GM18870 (cell line): ENCODE results near the gene ZC3H8.
"Not testable (repeated sequence)": the region's sequence is repeated elsewhere in the genome, so short reads cannot be mapped to it uniquely, and the experiment has no call there.

ENCODE experiments used
- ATAC-seq: cut with Tn5 transposase; IDR thresholded peaks from one replicate; pipeline ENCODE4 v1.9.1; 2021; ENCODE audit warnings: moderate library complexity; ENCODE audit not compliant: unreplicated experiment

ZC3H8 gene

GRCh38 chr2:112259509-112260294 lies 4.9 kb upstream of the ZC3H8 start:
- ATAC-seq: peak; percentile 59

- ATAC-seq: no peak
Observed at GRCh38 chr2:112257575-112257974, 2.7 kb upstream of the ZC3H8 start.

- no peak for ATAC-seq
Observed at GRCh38 chr2:112256654-112257053, 1.8 kb upstream of the ZC3H8 start.

- ATAC-seq: no peak
Observed at GRCh38 chr2:112255875-112256274, 1.0 kb upstream of the ZC3H8 start.

GRCh38 chr2:112253261-112253815 lies 1.5 kb downstream of the ZC3H8 start:
- ATAC-seq: no peak

- no peak for ATAC-seq
Observed at GRCh38 chr2:112251271-112251670, 3.6 kb downstream of the ZC3H8 start.

GRCh38 chr2:112244854-112245253 lies 10.0 kb downstream of the ZC3H8 start:
- no peak for ATAC-seq

- ATAC-seq: no peak
Observed at GRCh38 chr2:112243233-112243632, 11.6 kb downstream of the ZC3H8 start.

- no peak for ATAC-seq
Observed at GRCh38 chr2:112242384-112242783, 12.5 kb downstream of the ZC3H8 start.

- no peak for ATAC-seq
Observed at GRCh38 chr2:112239862-112240261, 15.0 kb downstream of the ZC3H8 start.

GRCh38 chr2:112230371-112230770 lies 24.5 kb downstream of the ZC3H8 start:
- no peak for ATAC-seq

GRCh38 chr2:112229348-112229747 lies 25.5 kb downstream of the ZC3H8 start:
- ATAC-seq: no peak

- ATAC-seq: no peak
Observed at GRCh38 chr2:112220831-112221230, 34.0 kb downstream of the ZC3H8 start.

GRCh38 chr2:112220186-112220585 lies 34.7 kb downstream of the ZC3H8 start:
- ATAC-seq: no peak

GRCh38 chr2:112217854-112218253 lies 37.0 kb downstream of the ZC3H8 start:
- ATAC-seq: no peak

- ATAC-seq: no peak
Observed at GRCh38 chr2:112216167-112216566, 38.7 kb downstream of the ZC3H8 start.

GRCh38 chr2:112207905-112208304 lies 46.9 kb downstream of the ZC3H8 start:
- ATAC-seq: not testable (repeated sequence)

- ATAC-seq: no peak
Observed at GRCh38 chr2:112204411-112204810, 50.4 kb downstream of the ZC3H8 start.

GRCh38 chr2:112201696-112202430 lies 53.0 kb downstream of the ZC3H8 start:
- ATAC-seq: no peak

- no peak for ATAC-seq
Observed at GRCh38 chr2:112199188-112199587, 55.7 kb downstream of the ZC3H8 start.

- ATAC-seq: no peak
Observed at GRCh38 chr2:112198780-112199179, 56.1 kb downstream of the ZC3H8 start.

- no peak for ATAC-seq
Observed at GRCh38 chr2:112197868-112198267, 57.0 kb downstream of the ZC3H8 start.
